HS-5 (cell line): ENCODE results near the gene YAF2.
"Not testable (repeated sequence)": the region's sequence is repeated elsewhere in the genome, so short reads cannot be mapped to it uniquely, and the experiment has no call there.

Experiments used
- DNase-seq: peaks from one replicate; pipeline ENCODE4 v3.0.0-alpha.2; 2012; ENCODE audit warnings: low read depth

YAF2 gene

DNA sequence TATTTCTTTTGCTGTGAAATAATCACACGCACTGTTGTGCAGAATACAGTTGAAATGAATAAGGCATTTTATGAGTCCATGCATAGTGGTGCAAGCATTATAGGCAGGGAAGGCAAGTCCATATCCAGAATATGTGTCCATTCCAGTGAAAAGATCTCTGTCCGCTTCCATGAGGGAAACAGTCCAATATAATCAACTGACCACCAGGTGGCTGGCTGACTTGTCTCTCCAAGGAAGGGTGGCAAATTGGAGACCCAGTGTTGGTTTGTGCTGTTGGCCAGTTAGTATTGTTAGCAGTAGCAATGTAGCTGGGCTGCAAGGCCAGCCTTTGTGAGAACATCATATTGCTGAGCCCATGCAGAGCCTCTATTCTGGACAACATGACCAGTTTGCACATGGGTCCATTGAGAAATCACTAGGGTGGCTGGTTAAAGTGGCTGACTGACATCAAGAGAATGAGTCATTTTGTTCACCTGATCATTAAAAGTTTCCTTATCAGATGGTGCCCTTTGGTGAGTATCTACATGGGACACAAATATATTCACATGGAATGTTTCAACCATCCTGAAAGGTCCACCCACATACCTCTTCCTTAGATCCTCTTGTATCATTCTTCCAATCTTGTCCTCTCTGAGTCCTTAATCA, 17.3 kb upstream of the YAF2 start:
- no peak for DNase-seq

DNA sequence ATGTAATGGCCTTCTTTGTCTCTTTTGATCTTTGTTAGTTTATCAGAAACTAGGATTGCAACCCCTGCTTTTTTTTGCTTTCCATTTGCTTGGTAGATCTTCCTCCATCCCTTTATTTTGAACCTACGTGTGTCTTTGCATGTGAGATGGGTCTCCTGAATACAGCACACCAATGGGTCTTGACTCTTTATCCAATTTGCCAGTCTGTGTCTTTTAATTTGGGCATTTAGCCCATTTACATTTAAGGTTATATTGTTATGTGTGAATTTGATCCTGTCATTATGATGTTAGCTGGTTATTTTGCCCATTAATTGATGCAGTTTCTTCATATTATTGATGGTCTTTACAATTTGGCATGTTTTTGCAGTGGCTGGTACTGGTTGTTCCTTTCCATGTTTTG, 14.6 kb upstream of the YAF2 start:
- not testable (repeated sequence) for DNase-seq

DNA sequence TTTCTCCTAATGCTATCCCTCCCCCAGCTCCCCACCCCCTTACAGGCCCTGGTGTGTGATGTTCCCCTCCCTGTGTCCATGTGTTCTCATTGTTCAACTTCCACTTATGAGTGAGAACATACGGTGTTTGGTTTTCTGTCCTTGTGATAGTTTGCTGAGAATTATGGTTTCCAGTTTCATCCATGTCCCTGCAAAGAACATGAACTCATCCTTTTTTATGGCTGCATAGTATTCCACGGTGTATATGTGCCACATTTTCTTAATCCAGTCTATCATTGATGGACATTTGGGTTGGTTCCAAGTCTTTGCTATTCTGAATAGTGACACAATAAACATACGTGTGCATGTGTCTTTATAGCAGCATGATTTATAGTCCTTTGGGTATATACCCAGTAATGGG, 11.0 kb upstream of the YAF2 start:
- not testable (repeated sequence) for DNase-seq

DNA sequence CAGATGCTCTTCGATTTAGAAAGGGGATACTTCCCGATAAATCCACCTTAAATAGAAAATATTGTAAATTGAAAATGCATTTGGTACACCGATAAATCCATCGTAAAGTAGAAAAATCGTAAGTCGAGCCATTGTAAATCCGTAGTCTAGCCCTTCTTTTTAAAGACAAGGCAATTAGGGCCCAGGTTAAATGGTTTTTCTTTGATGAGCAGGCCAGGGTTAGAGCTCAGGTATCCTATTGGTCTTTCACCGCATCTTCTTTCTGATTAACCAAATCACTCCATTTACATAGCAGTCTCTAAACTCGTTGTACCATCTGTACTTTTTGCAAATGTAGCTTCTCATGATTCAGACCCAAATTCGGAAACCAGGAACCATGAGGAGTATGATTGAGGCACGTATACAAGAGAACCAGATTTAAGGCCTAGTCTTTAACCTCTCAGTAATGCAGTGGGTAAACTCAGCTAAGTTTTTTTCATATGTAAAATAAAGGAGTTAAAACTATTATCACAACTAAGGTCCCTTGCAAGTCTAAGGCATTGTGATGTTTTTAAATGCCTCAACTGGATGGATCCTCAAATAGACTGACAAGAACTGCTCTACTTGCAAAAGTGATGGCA, 2.2 kb upstream of the YAF2 start:
- no peak for DNase-seq

DNA sequence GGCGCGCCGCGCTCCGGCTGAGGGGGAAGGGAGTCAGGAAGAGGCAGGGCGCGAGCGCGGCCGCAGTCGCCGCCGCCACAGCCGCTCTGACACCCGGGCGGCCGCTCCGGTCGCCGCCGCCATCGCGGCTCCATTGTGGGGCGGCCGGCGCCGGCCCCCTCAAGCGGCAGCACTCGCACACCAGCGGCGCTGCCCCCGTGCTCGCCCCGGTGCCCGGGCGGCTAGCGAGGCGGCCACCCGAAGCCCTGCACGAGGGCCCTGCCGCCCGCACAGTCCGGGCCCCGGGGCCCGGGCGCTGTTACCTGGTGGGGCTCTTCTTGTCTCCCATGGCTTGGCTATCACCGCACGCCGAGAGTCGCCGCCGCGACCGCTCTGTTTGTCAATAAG, 202 bp downstream of the YAF2 start:
- DNase-seq: no peak

DNA sequence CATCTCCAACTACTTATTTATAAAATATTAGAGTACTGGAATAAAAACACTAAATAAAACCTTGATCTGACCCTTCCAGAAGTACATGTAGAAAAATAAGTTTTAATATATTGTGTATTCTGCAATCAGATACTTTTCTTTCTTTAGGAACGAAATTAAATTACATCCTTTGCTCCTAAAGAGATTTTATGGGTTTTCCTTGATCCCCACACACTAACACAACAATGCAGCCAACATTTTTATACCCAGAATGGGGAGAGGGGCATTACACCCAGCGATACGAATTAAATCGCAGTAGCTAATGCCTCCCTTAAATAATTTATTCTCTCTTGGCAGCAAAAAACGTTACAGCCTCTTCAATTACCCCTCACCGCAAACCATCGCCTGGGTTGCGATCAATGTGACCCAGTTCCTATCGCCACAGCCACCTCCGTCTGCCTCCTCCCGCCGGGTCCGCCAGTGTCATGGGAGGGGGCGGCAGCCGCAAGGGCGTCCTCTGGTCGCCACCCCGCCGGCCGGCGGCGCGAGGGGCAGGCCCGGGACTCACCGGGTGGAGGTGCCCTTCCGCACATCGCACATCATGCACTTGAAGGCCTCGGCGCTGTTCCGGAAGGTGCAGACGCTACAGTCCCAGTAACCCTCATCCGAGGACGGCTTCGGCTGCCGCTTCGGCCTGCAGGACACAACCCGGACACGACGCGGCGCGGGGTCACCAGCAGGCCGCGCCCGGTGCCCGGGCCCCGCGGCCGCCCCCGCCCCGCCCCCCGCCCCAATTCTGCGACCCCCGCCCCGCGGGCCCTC, 796 bp downstream of the YAF2 start:
- DNase-seq: no peak

DNA sequence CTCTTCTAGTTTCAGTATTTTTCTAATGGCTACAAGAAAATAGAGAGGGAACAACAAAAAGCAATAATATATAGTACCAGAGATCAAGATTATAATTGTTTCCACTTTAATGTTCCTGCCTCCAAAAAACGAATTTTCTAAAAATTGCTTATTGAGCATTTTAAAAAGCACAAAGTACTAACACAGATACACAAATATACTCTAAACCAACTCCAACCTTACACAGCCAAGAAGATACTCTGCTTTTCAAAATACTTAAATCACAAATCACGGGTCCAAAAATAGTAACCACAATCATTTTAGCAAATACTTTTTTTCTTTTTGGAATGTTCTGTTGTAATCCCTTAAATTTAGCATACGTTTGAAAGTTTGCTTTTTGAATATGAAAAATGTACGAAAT, 2.0 kb downstream of the YAF2 start:
- no peak for DNase-seq

DNA sequence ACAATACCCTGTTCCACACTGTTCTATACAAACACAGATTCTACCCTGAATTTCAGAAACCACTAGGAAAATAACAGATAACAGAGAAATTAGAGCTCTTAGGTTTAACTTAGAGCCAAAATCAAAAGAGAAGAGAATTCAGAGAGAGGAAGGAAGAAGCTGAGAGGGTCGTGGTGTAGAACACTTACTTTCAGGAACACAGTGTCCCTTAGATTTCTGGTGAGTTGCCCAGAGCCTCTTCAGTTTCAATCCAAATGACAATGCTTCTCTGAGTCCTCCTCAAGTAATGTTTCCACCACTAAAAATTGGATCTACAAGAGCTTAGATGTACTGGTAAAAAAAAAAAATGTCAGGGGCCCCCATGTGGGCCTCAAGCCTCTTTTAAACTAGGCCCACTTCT, 2.6 kb downstream of the YAF2 start:
- no peak for DNase-seq

DNA sequence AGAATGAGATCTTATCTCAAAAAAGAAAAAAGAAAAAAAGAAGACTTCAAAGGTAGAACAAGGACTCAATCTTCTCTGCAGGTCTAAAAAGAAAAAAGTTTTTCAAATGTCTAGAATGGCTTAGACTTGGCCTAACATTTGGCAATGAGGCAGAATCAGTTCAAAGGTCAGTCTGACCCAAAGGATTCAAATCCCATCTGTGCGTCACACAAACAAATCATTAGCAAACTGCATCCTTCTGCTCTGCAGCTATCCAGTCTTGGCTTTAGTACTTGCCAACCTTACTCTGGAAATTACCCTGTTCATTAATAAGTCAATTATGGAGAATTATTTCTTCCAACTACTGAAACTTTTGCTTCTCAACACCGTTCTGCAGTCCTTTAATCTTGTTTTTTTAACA, 3.1 kb downstream of the YAF2 start:
- no peak for DNase-seq

DNA sequence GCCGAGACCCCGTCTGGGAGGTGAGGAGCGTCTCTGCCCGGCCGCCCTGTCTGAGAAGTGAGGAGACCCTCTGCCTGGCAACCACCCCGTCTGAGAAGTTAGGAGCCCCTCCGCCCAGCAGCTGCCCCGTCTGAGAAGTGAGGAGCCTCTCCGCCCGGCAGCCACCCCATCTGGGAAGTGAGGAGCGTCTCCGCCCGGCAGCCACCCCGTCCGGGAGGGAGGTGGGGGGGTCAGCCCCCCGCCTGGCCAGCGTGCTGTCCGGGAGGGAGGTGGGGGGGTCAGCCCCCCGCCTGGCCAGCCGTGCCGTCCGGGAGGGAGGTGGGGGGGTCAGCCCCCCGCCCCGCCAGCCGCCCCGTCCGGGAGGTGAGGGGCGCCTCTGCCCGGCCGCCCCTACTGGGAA, 10.5 kb downstream of the YAF2 start:
- not testable (repeated sequence) for DNase-seq

DNA sequence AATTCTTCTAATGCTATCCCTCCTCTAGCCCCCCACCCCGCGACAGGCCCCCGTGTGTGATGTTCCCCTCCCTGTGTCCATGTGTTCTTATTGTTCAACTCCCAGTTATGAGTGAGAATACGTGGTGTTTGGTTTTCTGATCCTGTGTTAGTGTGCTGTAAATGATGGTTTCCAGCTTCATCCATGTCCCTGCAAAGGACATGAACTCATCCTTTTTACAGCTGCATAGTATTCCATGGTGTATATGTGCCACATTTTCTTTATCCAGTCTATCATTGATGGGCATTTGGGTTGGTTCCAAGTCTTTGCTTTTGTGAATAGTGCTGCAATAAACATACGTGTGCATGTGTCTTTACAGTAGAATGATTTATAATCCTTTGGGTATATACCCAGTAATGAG, 13.5 kb downstream of the YAF2 start:
- DNase-seq: not testable (repeated sequence)

DNA sequence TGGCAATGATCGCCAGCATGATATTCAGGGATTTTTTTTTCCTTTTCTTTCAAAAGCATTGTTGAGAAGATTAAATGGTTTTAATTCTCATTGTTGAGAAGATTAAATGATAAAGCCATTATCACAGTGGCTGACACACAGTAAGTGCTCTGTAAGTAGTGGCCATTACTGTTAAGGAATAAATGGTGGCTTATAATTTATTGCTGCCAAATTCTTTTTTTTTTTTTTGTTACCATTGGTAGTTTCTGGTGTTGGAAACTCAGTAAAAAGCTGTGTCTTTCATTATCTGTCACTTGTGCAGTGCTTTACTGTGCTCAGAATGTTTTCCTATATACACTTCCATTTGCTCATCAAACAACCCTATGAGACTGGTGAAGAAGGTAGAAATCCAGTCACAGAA, 15.3 kb downstream of the YAF2 start:
- no peak for DNase-seq

DNA sequence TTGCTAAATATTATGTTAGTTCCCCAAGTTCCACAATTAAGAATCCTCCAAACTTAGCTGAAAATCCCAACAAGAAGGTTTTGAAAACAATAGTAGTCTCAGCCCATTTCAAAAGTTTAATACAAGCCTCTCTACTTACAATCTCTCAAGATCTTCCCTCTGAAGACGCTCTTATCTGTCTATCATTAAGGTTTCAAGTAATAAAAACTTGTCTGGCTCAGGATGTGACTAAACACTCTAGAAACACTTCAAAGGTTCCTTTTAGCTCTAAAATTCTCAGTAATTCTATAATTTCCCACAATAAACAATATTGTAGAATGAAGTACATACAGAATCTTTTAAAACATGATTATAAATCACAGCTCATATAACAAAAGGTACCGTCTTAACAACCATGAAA, 16.3 kb downstream of the YAF2 start:
- DNase-seq: no peak

DNA sequence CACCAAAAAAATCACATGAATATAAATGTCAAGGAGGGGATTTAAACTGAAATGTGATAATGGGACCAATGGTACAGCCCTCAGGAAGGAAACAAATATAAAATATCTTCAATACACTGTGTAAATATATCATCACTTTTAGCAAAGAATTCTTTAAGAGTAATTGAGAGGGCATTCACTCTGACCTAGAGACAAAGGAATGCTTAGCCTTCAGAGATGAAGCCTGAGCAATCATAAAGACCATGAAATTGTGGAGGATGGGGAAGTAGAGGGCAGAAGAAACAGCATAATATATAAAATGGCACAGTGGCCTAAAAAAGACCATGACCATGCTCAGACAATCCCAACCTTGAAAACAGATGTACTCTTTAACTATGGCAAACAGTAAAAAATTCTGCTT, 20.4 kb downstream of the YAF2 start:
- no peak for DNase-seq

DNA sequence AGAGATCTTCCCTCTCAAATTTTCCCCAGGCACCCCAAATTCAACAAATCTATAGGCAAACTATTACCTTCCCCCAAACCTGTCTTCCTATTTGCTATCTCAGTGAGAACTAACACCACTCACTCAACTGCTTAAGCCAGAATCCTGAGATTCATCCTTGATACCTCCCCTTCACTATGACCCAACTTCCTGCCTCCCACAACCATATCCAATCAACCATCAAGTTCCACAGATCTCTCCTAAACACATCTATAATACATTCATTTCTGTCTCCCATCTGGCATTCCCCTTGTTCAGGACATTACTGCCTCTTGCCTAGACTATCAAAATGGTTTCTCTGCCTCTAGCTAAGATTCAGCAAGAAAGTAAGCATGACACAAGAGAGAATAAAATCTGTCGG, 21.3 kb downstream of the YAF2 start:
- no peak for DNase-seq

DNA sequence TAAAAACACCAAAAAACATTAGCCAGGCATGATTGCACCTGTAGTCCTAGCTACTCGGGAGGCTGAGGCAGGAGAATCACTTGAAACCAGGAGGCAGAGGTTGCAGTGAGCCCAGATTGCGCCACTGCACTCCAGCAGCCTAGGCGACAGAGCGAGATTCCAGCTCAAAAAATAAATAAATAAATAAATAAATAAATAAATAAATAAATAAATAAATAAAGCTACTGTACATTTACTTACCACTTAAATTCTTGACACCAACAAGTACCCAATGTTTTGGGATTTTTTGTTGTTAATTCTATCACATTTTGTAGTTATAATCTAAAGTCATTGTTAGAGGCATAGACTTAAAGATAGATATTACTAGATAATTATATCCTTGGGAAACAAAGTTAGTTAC, 22.3 kb downstream of the YAF2 start:
- DNase-seq: not testable (repeated sequence)

DNA sequence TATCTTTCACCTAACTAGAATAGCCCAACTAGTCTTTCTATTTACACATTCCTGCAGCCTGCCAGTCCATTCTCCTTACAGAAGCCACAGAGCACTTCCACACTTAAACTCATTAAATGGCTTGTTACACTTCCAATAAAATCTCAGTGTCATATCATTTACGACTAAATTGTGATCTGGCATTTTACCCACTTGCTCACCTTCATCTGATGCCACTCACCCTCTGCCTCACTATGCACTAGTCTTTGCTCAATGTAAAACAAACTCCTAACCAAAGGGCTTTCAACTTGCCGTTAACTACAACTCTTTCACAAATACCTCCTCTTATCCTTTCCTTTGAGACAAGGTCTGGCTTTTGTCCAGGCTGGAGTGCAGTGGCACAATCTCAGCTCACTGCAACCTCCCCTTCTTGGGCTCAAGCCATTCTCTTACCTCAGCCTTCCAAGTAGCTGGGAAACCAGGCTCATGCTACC, 24.1 kb downstream of the YAF2 start:
- no peak for DNase-seq

DNA sequence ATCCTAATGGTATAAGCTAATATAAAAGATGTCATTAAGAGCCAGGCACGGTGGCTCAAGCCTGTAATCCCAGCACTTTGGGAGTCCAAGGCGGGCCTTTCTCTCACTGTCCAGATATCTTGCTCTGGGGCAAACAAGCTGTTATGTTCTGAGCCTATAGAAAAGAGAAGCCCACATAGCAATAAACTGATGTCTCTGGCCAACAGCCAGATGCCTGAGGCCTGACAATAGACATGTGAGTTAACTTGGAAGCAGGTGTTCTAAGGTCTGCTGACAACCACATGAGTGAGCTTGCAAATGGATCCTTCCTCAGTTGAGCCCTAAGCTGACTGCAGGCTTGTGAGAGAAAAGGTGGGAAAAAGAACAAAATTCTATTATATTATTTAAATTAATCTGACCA, 25.0 kb downstream of the YAF2 start:
- DNase-seq: no peak

DNA sequence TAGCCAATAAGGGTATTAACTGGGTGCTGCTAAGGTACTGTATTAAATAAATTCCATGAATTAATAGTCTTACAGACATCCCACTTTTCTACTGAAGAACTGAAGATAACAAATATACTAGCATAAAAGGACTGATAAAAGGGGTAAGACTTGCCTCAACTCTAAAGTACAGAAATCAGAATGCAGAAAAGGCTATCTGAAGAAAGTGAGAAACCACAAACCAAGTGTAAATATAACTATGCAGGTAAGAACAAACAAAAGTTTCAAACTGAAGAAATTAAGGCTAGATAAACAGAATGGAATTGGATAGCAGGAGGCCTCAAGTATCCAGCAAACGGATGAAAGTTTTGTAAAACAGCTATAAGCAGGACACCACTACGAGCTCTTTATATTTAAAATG, 29.5 kb downstream of the YAF2 start:
- no peak for DNase-seq

DNA sequence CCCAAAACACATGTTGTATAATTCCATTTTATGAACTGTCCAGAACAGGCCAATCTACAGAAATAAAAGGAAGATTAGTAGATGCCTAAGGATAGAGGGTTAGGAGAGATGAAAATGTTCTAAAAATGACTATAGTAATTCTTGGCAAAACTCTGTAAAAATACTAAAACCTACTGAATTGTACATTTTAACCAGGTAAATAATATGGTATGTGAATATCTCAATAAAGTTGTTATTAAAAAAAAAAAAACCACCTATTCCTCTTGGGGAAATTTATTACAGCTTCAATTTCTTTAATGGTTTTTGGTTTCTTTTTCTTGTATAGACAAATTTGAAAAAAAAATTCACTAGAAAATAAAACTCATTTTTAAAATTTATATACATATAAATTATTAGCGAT, 33.2 kb downstream of the YAF2 start:
- DNase-seq: no peak

DNA sequence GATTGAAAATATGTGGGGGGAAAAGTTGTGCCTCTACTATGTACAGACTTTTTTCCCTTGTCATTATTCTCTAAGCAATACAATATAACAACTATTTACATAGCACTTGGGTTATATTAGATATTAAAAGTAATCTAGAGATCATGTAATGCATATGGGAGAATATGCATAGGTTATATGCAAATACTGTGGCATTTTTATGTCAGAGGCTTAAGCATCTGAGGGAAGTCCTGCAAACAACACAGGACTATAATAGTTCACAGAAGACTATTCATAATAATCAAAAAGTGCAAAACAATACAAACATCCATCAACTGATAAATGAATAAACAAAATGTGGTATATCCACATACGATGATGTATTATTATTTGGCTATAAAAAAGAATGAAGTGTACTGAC, 33.7 kb downstream of the YAF2 start:
- DNase-seq: no peak

DNA sequence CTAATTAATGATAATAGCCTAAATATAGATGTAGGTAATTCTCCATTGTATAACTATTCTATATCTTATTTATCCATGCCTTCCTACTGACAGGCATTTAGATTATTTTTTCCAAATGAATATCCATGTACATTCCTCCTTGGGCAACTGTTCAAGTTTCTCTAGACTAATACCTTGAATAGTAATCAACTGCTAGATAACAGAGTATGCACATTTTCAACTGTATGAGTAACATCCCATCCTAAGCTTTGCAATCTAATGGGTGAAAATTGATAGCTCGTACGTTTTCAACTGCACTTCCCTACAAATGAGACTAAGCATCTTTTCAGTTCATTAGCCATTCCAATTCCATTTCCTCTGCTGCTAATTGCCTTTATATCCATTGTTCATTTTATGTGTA, 37.0 kb downstream of the YAF2 start:
- no peak for DNase-seq

DNA sequence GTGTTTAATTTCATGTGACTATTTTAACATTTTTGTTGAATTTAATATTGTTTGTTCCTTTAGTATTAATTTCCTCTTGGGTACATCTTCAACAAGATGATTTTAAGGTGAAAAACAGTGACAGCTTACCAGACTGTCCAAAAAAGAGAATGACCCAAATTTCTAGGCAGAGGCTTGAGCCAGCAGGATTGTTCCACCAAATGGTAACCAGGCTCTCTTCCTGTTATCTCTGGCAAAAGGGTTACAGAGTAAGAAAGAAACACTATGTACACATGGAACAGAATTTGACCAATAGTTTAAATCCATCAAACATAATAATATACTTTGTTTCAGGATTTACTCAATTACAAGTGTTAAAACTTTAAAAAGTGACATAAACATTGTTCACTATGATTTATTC, 39.0 kb downstream of the YAF2 start:
- DNase-seq: no peak
